GM18873 (cell line): ENCODE measurements around the gene VPS33A.
"Not testable (repeated sequence)": the region's sequence is repeated elsewhere in the genome, so short reads cannot be mapped to it uniquely, and the experiment has no call there.

Experiments used
- ATAC-seq: cut with Tn5 transposase; IDR thresholded peaks from one replicate; pipeline ENCODE4 v1.9.1; 2021; ENCODE audit warnings: mild to moderate bottlenecking, moderate library complexity, moderate number of reproducible peaks; ENCODE audit not compliant: unreplicated experiment, low FRiP score

VPS33A gene

DNA sequence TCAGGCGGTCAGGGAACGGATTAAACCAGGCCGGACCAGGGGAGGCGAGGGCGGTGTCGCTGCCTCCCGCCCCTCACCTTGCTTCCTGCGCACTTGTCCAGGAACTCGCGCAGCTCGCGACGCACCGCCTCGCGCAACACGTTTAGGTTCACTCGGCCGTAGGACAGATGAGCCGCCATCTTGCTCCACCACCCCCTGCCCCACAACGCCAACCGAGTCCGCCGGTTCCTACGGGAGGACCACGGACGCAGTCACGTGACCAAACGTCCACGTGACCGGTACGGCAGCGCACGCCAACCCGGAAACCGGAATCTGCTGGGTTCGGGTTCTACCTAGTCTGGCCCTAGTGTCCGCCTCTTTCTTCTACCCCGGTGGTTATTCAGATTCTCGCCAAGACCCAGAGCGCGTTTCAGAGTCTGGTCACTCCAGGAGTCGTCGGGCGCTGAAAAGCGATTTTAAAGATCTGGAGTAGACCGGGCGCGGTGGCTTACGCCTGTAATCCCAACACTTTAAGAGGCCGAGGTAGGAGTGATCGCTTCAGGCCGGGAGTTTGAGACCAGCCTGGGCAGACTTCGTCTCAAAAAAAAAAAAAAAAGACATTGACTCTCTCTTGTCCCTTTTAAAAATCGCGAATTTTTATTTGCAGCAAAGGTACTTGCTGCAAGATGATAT, at the start of gene VPS33A:
Gene VPS33A, minus strand, starts transcription at position 265 of the 672 bp plus-strand sequence. Its CDS starts 86 bp downstream, at position 179.
- peak; percentile 85 for ATAC-seq

GRCh38 chr12:122312926-122313325, 46.6 kb upstream of the VPS33A start:
- ATAC-seq = no peak

DNA sequence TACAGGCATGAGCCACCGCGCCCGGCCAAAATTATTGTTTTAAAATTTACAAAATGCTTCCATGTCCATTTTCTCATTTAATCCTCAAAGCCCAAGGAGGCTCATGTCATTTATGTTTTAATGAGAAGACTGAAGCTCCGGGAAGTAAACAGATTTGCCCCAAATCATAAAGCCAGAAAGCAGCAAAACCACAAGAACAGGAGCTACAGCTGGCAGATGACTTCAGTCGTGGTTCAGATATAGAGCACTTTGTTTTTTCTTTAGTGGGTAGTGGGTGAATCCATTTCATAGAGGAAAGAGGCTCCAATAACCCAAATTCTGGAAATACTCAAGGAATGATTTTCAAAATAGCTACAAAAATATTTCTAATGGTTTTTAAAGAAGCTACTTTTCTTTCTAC, 45.4 kb upstream of the VPS33A start:
- no peak for ATAC-seq

GRCh38 chr12:122310626-122311333, 44.5 kb upstream of the VPS33A start:
- ATAC-seq = no peak

- no peak for ATAC-seq
These were observed 43.3 kb upstream of the VPS33A start for GRCh38 chr12:122309564-122310121.

DNA sequence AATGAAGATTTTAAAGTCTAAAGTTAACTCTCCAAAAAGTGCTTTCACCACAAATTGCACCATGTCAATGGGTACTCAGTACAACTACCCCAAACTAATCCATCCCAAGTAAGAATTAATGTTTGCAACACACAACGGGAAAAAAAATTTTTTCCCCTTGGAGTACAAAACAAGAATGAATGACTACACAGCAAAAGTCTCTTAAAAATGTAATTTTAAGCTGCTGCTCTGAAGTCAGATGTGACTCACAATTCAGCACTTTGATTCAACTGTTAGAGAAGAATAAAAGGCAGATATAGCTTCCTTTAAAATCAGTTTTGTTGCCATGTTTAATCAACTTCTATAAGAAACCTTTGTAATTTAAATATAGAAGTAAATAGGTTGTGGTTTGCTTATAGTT, 42.5 kb upstream of the VPS33A start:
- no peak for ATAC-seq

- no peak for ATAC-seq
These were observed 40.1 kb upstream of the VPS33A start for GRCh38 chr12:122306407-122306806.

DNA sequence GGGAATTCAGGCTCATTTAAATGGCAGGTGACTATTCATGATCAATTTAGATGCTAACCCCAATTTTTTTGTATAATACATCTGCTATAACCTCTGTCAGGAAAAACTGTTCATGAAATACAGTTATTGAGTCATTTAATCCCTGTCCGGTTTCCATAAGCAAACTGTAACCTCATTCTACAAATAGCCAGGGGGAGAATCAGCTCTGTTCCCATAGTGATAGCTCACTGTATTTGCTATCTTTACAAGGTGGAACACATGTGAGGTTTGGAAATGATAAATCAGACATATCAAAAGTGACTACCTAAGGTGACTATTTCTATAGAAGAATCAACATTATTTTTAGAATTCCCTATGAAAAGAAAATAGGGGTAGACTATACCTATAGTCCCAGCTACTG, 38.6 kb upstream of the VPS33A start:
- ATAC-seq = no peak

DNA sequence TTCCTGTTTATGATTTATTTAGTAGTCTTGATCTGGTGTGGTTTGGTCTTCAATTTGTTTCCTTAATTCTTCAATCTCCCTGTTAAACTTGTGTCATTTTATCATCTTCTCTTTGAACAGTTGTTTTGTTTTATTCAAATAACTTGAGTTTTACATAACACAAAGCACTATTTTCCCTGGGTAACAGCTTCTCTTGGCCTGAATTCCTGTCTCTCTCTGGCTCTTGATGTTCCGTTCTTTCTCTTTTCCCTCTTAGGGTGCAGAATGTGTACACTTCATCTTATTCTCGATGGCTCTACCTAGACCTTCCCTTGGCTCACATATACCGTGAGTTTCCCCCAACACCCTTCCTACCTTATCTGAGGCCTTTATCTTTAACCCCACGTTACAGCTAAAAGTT, 36.8 kb upstream of the VPS33A start:
- ATAC-seq = no peak

DNA sequence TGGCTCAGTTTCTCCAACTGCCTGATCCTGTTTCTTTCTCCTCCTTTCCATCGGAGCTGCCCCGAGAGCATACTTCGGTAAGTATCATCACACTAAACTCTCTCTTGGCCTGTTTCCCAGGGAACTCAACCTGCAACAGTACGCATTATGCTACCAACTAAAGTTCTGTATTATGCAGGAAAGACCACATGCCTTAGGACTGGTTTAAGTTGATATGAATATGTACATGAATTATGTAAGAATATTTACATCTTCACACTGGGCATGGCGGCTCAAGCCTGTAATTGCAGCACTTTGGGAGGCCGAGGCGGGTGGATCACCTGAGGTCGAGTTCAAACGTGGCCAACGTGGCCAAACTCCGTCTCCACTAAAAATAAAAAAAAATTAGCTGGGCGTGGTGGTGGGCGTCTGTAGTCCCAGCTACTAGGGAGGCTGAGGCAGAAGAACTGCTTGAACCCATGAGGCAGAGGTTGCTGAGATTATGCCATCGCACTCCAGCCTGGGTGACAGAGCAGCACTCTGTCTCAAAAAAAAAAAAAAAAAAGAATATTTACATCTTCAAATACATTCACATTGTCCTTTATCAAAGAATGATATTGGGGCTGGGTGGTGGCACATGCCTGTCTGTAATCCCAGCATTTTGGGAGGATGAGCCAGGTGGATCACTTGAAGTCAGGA, 31.9 kb upstream of the VPS33A start:
- no peak for ATAC-seq

DNA sequence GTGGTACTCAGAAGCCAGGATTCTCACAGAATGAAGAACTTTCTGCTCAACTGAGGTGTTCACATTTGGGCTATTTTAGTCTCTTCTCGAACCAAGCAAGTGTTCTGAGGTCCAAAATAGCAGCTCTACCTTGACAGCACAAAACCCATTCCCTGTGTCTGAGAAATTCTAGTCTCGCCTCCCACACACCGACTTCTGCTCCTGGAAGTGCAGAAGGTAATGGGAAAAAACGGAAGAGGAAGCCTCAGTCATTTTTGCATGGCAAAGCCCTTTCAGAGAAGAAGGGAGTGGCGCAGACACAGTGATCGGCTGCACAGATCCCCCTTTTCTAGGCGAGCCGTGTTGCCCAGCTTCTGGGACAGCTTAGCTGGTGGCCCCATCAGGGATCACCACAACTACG, 31.2 kb upstream of the VPS33A start:
- no peak for ATAC-seq

GRCh38 chr12:122295877-122296276, 29.6 kb upstream of the VPS33A start:
- no peak for ATAC-seq

DNA sequence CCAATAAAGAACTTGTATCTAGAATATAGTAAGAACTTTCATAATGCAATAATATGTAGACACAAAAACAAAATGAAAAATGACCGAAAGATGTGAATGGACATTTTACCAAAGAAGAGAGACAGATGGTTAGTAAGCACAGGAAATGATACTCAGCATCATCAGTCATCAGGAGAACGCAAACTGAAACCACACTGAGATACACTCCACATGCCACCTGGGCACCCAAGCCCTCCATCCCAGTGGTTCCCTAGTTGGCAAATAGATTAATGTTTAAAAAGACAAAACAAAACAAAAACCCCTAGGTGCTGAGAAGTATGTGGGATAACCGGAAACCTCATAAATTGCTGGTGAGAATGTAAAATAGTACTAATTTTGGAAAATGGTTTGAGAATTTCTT, 26.8 kb upstream of the VPS33A start:
- ATAC-seq = no peak

- ATAC-seq = no peak
These were observed 25.1 kb upstream of the VPS33A start for GRCh38 chr12:122291431-122291830.

- no peak for ATAC-seq
These were observed 17.4 kb upstream of the VPS33A start for GRCh38 chr12:122283680-122284079.

- ATAC-seq = no peak
These were observed 15.8 kb upstream of the VPS33A start for GRCh38 chr12:122282061-122282460.

DNA sequence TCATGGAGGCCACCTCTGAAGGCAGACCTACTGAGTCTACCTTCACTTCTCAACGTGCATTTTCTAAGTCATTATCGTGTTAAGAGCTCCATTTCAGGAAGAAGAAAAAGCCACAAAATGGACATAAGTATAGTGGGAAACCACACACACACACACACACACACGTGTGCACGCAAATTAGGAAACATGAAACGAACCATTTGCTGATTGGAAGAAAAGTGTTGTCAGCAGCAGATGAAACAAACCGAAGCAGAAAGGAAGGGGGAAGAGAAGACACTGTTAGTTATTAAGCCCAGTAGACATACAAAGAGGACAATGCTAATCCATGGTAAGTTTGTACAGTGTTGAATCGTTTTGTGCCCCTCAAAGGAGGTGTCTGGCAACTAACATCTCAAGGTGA, 9.9 kb upstream of the VPS33A start:
- ATAC-seq = no peak

GRCh38 chr12:122275459-122275858, 9.2 kb upstream of the VPS33A start:
- ATAC-seq = no peak

DNA sequence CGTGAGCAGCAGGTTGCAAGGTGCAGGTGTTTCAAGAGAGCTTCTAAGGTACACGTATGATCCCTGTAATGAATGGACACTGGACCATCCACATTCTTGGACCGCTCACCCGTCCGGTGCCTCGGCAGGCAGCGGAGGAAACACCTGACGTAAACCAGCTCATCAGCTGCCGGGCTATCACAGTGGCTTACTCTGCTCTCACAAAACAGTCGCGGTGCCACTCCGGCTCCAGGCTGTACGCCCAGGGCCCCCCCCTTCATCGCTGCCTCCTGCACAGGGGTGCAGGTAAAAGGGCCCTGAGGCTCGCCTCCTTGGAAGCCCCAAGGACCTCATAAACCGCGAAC, 436 bp downstream of the VPS33A start:
- ATAC-seq = peak; percentile 34

GRCh38 chr12:122265476-122265875, 818 bp downstream of the VPS33A start:
- ATAC-seq = no peak

GRCh38 chr12:122260735-122261134, 5.6 kb downstream of the VPS33A start:
- ATAC-seq = not testable (repeated sequence)
